Body of pancreas (tissue), 4 donors: ENCODE results near the gene PSMB2.

ENCODE experiments used
- CTCF ChIP-seq, 7 experiments: fragments of 450-650 bp in 4 of 7; fragments of 200-600 bp in 3 of 7; sonication (generic) in 3 of 7; IDR thresholded peaks; one replicate each; pipeline ENCODE4 v1.5.1; 2016 to 2019; ENCODE audit warnings: antibody characterized with exemption in 7 of 7
- POLR2A ChIP-seq, 3 donors: fragments of 450-650 bp; IDR thresholded peaks; one replicate each; pipeline ENCODE4 v1.6.1; 2016; ENCODE audit warnings: antibody characterized with exemption in 3 of 3, mild to moderate bottlenecking in 2 of 3

GRCh38 chr1:35650416-35650815, 9.1 kb upstream of the PSMB2 start:
- TF ChIP-seq CTCF (IDR thresholded peaks at IDR 0.05) (no peak), POLR2A (IDR thresholded peaks at IDR 0.05) (no peak)
